NCI-H2081 (cell line): Measurements from ENCODE around the gene DIPK1A.

Experiments used
- DNase-seq, 2 experiments: peaks; one replicate each; lab custom pipeline; 2025; lab: John Stamatoyannopoulos, UW

DIPK1A gene

GRCh38 chr1:92961131-92961895, at the start of gene DIPK1A:
TSS of gene DIPK1A (minus strand) at chr1:92961462. CDS start at chr1:92961429, 33 bp downstream.
- peak; percentile 60 to 73 for DNase-seq

DNA sequence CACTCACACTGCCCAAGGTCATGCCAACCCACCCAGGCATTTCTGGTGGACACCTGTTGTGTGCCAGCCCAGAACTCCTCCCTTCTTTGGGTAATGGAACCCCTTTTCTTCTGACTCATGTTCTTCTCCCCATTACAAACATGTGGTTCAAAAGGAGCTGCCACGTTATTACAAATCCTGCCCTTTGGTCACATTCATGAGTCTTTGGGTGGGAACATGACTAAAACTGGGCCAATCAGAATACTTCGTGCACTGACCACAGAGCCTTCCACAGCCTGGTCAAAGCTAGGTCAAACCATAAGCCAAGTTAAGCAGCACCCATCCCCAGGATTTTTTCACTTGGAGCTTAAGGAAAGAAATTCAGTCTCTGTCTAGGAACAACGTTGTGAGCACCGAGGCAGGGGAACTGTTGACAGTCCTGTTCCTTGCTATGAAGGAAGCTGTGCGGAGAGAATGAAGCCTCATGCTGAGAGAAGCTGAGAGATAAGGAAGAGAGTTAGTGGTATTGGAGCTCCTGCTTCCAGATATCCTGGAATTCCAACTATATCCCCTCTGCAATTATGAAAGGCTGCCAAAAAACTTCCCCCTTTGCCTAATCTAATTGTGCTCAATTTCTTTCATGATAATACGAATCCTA, 46.8 kb upstream of the DIPK1A start:
- DNase-seq, result no peak

DNA sequence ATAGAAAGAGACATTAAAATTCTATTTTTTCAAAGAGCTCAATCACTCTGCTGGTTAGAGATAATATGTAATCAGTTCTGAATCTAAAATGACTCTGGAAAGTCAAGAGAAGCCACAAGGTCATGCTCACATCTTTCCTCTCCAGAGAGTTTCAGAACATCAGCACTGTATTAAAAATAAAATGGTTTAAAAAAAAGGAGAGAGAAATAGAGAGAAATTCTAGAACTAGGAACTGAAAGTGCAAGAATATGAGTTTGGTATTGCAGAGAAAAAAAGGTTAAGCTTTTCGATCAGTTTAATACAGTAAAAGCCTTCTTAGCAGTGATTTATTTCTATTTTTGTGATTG, 44.0 kb upstream of the DIPK1A start:
- no peak for DNase-seq

DNA sequence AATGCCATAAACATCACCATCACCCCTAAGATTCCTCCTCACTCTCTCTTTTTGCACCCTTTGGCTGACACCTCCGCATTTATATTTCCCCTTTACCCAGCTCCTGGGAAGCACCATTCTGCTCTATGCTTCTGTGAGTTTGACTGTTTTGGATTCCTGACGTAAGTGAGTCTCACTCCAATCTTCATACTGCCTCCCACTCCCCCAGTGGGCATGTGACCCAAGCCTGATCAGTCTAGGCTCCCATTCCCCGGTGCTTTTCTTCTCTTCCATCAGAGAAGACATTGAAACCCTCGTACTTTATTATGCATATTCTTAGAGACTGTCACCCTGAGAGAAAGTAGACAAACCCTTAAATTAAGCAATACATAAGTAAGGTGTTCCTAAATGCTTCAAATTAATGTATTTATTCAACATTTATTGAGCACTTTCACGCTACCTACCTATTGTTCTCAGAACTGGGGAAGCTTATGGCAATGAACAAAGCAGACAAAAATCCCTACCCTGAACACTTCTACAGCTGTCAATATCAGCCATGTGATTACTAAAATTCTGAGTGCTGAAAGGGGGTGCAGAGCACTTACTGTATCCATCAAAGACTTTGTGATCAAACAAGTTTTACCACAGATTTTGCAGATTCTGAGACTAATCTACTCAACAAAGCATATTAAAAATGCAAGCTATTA, 43.4 kb upstream of the DIPK1A start:
- no peak for DNase-seq

- no peak for DNase-seq
These were observed 42.7 kb upstream of the DIPK1A start for GRCh38 chr1:93003981-93004380.

GRCh38 chr1:93002781-93003180, 41.5 kb upstream of the DIPK1A start:
- DNase-seq, result no peak

GRCh38 chr1:93001893-93002292, 40.6 kb upstream of the DIPK1A start:
- DNase-seq, result no peak

DNA sequence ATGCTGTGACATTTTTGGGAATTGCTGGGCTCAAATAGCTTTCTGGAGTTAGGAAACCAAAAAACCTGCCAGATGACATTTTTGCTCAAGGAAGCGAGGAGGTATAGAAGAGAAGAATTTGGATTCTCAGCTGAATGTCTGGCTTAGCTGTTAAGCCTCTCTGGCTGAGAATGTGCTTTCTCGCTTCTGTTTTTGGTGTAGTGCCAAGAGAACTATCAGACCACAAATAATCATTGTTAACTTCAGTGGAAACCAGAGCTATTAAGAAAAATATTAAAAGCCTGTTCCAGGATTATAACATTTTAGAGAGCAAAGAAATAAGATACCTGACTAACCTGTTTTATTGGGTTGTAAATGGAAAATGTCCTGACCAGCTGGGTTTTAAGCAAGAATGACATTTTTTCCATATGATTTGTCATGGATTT, 39.5 kb upstream of the DIPK1A start:
- no peak for DNase-seq

- no peak for DNase-seq
These were observed 39.0 kb upstream of the DIPK1A start for GRCh38 chr1:93000291-93000690.

DNA sequence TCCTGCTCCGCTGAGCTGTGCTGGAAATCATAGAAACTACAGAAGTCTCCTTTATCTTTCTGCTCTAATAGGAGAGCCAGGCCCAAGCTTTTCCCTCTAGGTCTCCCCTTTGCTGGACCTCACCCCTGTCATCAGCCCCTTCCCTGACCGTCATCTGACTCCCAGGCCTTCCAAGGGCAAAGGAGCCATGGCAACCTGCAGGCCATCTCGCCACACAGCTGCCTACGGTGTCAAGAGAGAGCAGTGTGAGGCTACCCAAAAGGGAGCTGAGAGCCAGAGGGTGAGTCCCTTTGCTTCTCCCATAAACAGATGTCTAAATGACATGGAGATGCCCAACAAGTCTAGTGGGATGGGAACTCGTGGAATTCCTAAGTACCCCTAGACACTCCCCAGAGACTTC, 37.6 kb upstream of the DIPK1A start:
- no peak for DNase-seq

DNA sequence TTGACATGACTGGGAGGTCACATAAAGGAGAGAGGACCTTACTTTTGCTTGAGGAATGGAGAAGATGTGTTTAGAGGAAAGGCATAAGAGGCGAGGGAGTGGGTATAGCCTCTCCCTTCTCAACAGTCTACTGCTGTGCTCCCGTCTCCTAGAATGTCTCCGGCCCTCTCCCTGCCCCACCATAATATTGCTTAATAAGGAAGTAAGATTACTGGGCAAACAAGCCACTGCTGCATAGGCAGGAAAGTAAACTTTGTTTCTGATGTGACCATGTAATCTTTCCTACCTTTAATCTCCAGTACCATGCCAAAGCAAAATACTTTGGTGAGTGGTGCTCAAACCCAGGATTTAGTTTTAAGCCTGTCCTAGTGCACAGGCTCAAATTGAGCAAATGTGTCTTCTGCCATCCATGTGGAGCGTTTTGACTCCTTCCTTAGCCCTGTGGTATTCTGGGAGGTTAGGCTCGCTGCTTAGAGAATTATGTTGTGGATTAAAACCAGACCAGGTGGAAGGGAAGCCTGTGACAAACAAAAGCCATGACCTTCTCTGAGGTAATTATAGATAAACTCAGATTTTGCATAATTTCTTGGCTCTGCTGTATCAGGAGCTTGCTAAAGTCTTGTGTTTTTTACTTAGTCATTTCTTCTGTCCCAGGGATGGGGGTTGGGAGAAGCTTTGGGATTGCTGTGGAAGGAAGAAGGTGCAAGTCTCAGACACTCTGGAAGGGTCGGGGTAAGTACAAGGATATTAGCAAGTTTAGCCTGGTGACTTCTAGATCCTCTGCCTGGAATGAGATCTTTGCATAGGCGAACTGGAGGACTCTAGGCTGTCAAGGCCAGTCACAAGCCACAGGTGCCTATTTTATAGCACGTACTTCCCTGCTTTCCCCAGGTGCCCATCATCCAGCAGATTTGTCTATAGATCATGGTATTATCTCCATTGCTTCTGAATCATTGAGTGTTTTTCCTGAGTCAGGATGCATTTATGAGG, 34.5 kb upstream of the DIPK1A start:
- DNase-seq, result no peak

DNA sequence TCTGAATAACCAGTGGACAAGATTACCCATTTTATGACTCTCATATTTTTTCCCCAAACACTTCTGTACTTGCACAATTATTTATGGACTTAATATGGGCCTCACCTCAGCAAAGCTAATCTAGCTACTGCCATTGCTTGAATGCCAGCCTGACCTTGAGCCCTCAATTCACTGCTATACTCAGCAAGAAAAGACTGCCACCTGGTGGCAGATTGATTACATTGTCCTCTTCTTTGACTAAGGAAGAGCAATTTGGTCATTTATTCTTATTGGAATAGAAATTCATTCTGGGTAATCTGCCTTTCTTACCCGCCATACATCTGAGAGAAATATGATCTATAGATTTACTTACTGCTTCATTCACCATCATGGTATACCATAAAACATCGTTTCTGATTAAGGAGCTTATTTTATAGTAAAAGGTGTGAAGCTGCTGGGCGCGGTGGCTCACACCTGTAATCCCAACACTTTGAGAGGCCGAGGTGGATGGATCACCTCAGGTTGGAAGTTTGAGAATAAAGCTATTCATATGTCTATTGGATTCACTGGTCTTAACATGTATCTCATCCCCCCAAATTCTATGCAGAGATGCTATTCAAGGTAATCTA, 32.9 kb upstream of the DIPK1A start:
- DNase-seq, result peak; percentile 62 to 63

- DNase-seq, result no peak
These were observed 32.3 kb upstream of the DIPK1A start for GRCh38 chr1:92993581-92993980.

DNA sequence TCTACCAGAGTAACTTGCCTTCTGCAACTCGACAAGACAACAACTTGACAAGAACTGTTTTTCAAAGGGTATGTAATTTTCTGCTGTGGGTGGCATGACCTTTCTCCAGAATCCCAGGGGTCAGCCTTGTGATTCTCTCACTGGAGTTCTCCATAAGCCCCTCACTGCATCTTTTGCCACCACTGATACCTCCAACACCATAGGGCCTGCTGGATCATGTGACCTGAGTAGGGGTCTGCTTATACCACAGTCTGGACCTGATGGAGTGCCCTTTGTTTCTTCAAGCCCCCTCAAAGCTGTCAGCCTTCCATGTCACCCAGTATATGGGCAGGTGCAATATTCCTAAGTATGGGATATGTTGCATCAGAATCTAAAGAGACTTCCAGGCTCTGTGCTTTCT, 31.6 kb upstream of the DIPK1A start:
- no peak for DNase-seq

GRCh38 chr1:92992054-92992453, 30.8 kb upstream of the DIPK1A start:
- no peak for DNase-seq

DNA sequence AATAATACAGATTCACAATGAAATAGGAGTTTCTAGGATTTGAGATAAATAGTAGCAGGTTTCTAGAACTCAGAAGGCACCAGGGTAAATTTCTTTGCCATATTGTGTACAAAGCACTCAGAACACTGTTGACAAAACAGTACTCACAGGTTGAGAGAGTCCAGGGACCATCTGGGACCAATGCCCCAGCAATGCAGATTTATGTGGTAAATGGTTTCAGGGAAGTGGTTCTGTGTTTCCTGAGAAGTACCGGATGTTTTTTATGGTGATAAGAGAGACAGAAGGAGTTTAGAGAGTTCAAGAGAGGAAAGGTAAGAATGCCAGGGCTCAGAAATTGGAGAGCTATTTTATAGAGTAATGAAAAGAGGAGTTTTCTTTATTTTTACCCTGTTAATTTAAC, 29.6 kb upstream of the DIPK1A start:
- DNase-seq, result no peak

- DNase-seq, result no peak
These were observed 28.8 kb upstream of the DIPK1A start for GRCh38 chr1:92989936-92990583.

- DNase-seq, result no peak
These were observed 28.0 kb upstream of the DIPK1A start for GRCh38 chr1:92989253-92989652.

- DNase-seq, result no peak
These were observed 26.2 kb upstream of the DIPK1A start for GRCh38 chr1:92987462-92987861.

DNA sequence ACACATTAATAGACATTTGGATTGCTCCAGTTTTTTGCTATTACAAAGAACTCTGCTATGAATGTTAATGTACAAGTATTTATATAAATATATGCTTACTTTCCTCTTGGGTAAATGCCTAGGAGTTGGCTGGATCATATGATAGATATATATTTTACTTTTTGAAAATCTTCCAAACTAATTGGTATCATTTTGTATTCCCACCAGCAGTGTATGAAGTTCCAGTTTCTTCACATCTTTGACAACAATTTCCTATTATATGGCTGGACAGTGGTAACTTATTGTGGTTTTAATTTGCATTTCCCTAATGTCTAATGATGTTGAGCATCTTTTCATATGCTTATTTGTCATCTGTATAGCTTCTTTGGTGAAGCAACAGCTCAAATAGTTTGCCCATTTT, 23.8 kb upstream of the DIPK1A start:
- DNase-seq, result no peak
